HG02840 (cell line): Measurements from ENCODE around the gene KCNMA1.

Experiments used
- ATAC-seq: cut with Tn5 transposase; IDR thresholded peaks from one replicate; pipeline ENCODE4 v1.9.1; 2021; ENCODE audit warnings: mild to moderate bottlenecking, moderate library complexity, moderate number of reproducible peaks; ENCODE audit not compliant: unreplicated experiment, low FRiP score

KCNMA1 gene

DNA sequence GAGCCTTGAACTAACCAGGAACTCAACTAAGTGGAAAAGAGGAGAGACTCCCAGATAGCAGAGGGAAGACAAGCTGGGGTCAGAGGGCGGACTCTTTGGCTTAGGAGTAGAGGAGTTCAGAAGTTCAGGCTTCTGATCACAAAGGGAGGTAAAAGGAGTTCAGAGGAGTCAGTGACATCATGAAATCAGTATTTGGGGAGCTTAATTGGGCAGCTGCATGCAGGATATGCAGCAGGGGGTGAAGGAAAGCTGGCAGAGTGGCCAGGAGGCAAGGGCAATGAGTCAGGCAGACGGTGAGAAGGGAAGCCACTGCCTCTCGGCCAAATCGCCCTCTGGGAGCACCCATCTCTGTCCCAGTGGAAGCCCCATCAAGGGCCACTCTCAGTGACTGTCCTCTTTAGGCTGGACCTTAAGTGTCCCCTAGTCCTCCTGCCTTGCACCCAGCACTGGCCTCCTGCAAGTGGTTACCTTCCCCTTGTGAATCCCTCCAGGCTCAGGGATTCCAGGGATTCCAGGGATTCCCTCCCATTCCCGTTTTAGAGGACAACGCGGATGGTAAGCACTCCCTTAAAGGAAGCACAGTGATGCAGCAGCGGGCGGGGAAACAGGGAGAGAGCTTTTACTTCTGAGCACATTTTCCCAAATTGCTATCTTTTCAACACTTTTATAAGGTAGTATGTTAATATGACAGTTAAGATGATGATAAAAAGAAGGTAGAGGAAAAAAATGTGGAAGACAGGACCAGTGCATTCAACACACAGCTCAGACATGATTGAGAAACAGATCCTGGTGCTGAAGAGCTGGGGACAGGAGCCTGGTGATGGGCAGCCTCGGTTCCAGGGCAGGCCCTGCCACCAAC lies 72.6 kb downstream of the KCNMA1 start:
- ATAC-seq = no peak

DNA sequence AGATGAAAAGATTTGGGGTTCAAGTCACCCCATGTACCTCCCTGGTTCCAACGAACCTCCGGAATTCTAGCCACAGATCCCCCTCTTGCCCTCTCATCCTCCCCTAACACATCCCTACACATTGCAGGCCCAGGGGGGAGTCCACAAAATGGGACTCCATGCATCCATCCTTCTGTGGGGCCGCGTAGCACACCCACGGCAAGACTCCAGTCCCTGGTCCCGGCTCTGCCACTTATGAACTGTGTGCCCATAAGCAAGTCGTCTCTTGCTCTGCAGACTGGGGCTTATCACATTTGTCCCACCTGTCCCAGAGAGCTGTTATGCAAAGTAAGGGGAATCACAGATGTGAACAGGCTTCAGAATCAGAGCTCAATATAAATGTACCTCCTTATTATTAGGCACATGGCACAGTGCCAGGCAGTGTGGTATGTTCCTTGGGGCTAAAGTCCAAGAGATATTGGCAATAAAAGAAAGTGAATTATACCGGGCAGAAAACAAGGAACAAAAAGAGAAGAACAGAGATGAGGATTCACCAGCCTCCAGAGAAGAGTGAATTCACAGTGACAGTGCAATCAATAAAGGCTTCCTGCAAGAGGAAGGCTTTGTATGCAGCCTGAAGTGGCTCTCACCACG lies 73.9 kb downstream of the KCNMA1 start:
- ATAC-seq = no peak

DNA sequence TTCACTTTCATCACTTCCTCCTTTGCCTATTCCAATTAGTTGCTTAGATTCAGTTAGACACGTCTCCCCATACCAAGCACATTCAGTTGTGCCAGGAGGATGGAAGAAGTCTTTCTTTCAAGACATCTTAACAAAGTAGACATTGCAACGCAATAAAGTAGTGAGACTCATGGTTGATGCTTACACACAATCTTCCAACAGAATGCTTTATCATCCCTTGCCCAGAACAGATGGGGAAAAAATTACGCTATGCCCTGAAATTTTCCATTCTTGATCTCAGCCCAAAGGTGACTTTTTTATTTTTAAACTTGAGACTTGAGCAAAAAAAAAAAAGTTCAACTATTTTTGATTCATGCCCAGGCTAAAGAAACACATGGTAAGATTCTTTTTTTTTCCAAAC lies 74.9 kb downstream of the KCNMA1 start:
- no peak for ATAC-seq

- no peak for ATAC-seq
These were observed 75.6 kb downstream of the KCNMA1 start for GRCh38 chr10:77561991-77562390.

DNA sequence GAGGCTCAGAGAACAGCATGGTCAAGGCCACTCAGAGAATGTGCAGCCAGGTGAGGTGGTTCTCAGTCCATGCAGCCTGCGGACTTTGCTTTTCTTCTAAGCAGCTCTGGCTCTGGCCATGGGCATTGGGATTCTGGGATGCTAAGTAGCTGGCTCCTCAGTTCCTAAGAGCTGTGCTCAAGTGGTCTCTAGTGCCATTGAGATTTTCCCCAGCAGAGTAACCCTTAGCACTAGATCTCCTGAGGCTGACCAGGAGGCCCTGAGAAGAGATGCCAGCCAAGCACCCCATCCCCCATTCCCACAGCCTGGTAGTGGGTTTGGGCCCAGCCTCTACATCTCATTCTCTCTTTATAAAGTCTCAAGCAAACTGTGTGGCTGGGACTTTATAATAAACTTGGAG lies 77.1 kb downstream of the KCNMA1 start:
- ATAC-seq = no peak

- ATAC-seq = no peak
These were observed 77.6 kb downstream of the KCNMA1 start for GRCh38 chr10:77560052-77560451.

GRCh38 chr10:77556990-77557601 lies 80.5 kb downstream of the KCNMA1 start:
- no peak for ATAC-seq

DNA sequence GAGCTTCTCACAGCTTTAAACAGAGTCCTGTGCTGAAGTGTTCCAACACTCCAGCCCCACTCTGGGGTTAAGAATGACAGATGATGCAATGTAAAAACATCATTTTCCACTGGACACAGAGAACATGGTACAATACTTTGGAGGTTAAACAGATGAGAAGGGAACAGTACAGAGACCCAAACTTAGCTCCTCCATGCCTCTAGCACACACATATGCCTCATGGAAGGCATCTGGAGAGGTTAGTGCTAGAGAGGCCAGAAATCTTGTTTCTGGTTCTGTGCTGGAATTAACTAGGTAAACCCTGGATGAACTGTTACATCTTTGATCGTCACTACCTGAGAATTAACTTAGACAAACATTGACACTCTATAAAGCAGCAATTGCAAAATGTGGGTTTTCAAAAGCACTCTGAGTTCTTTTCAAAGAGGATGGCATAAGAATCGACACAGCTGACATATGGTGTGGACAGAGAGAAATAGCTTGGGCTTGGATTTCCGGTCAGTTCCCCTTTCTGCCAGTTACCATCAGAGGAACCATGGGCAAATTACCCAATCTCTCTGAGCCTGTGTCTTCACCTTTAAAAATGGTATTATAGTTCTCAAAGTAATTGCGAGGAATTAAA lies 81.9 kb downstream of the KCNMA1 start:
- no peak for ATAC-seq

DNA sequence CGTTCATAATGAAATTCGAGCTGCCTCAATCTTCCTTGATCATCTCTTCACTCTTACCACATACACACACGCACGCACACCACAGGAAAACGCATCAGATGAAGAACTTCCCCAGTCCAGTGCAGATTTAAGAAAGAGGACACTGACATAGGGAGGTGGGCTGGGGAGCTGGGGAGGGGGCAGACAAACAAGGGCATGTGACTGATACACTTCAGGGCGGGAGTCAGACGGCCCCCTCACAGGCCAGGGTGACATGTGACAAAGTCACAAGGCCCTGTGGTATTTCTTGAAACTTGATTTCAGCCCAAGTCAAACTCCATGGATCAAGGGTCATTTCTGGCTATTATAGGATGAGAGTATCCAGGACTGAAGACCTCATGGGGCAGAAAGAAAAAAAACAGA lies 82.6 kb downstream of the KCNMA1 start:
- no peak for ATAC-seq

DNA sequence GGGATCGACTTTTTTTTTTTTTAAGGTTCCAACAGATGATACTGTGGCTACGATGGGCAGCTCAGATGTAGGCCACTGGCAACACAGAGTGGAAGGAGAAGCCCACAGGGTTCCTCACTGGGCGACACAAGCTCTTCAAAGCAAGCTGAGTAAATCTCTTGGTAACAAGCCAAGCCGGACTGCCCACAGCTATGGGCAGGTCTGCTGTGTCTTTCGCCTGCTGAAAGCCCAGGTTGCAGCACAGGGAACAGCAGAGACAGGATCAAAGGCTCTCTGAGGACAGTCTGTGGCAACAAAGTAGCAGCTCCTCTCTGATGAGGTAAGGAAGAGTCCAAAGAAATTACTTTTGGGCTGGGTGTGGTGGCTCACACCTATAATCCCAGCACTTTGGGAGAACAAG lies 83.6 kb downstream of the KCNMA1 start:
- ATAC-seq = no peak

DNA sequence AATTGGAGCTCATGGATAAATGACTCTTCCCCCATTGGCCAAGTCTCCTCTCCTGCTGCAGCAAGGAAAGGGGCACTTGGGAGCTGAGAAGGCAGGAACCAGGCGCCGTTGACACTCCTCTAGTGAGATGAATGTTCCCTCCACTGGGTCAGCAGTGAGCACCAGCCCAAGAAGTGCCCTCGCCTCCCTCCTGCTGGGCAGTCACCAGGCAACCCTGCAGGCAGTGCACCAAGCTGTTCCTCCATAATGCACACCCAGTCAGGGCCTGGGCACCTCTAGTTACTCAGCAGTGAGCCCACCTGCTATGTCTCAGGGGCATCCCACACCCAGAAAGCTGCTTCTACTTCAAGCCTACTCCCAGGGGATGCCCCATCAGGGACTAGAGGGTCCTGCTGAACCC lies 84.3 kb downstream of the KCNMA1 start:
- ATAC-seq = no peak

DNA sequence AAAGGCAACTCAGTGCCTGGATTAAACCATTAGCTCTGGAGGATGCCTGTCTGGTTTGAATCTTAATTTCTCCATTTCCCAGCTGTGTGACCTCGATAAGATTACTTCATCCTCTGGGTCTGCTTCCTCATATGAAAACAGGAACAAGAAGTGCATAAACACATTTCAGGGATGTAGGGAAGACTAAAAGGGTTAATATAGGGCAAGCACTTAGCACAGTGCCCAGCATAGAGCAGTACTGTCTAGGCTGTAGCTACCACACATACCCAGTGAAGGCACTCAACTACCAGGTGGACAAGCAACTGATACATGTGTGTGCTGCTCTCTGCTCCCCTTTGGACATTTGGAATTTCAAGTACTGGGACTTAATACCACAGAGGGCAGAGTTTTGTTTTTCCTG lies 85.4 kb downstream of the KCNMA1 start:
- no peak for ATAC-seq

GRCh38 chr10:77550378-77550777 lies 87.2 kb downstream of the KCNMA1 start:
- no peak for ATAC-seq

GRCh38 chr10:77548671-77549070 lies 88.9 kb downstream of the KCNMA1 start:
- no peak for ATAC-seq

GRCh38 chr10:77548157-77548556 lies 89.5 kb downstream of the KCNMA1 start:
- no peak for ATAC-seq

GRCh38 chr10:77547307-77548050 lies 90.1 kb downstream of the KCNMA1 start:
- no peak for ATAC-seq

- no peak for ATAC-seq
These were observed 91.6 kb downstream of the KCNMA1 start for GRCh38 chr10:77546042-77546441.

DNA sequence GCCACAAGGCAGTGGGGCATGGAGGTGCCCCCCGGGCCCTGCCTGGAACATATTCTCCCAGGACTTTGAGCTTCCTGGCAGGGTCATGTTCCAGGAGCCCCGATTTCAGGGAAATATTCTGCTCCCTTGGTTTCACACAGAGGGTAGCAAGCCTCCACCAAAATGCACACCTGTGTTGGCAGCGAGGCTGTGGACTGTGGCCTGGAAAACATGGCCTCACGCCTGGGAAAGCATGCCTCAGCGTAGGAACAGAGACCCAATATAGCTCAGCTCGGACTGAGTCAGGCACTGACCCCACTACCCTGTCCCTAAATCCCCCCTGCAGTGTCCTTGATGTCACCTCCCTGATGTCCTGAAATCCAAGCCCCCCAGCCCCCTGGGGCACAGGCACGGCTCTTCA lies 92.0 kb downstream of the KCNMA1 start:
- ATAC-seq = no peak

DNA sequence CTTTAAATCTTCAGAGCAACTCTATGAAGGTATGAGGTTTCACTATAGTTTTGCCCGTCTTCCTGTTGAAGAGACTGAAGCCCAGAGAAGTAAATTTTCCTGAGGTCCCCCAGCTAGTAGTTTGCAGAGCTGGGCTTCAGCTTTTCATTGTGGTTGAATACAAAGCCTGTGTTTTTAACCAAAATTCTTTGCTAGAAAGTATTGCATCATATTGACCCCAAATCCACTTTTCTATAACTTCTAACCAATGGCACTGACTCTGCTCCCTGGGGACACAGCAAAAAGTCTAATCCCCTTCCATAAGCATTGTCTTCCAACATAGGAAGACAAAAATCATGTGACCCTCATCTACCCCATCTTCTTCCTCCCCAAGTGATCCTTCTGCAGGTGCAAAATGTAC lies 93.0 kb downstream of the KCNMA1 start:
- ATAC-seq = no peak

- no peak for ATAC-seq
These were observed 94.8 kb downstream of the KCNMA1 start for GRCh38 chr10:77542710-77543259.
